K562 (cell line): ENCODE measurements around the gene CD151. TPM values are rescaled to one million over a fixed set of nuclear protein-coding genes. Genes with fewer than 3 reads are reported as not detected.

ENCODE experiments used
- ATAC-seq: fragments of 200-7000 bp; cut with Tn5 transposase; 3 replicates; pipeline ENCODE4 v1.9.1; 2020; ENCODE audit warnings: moderate library complexity
- Bru-seq: library from RNA; stranded (reverse); fragments of 400-500 nt; gene quantifications from one replicate; lab custom pipeline; 2021; lab: Mats Ljungman, UMichigan
- BruChase-seq, 2 experiments: library from RNA; stranded (reverse); fragments of 400-500 nt; gene quantifications; one replicate each; lab custom pipeline; 2021; lab: Mats Ljungman, UMichigan
- BruUV-seq: library from RNA; stranded (reverse); fragments of 400-500 nt; replicated peaks from 2 replicates; lab custom pipeline; 2021; lab: Mats Ljungman, UMichigan
- CTCF ChIA-PET: fragments of 300-600 bp; formaldehyde crosslinking; extraction: SDS; loops from one replicate; lab custom pipeline; 2021; ENCODE audit warnings: low intra/inter-chr PET ratio; lab: Yijun Ruan, JAX
- POLR2A ChIA-PET: fragments of 300-600, 350-650 bp; sonication (Branson Sonifier 250); formaldehyde crosslinking; extraction: SDS; loops from one replicate; lab custom pipeline; 2021; ENCODE audit warnings: antibody characterized with exemption, inconsistent platforms; lab: Yijun Ruan, JAX
- DNase-seq, 4 experiments: peaks; one replicate each; pipeline versions ENCODE4 v3.0.0 to v3.0.0-alpha.2; 2011 to 2018; ENCODE audit warnings: low spot score in 3 of 4, mixed read lengths in 3 of 4; ENCODE audit errors: extremely low read depth in 1 of 4
- FAIRE-seq: peaks from 2 replicates; lab custom pipeline; 2011; peaks lifted over from hg19 to GRCh38; lab: Jason Lieb, UNC
- H2AFZ ChIP-seq: 2 replicates; pipeline ENCODE4 v1.6.0; 2011; ENCODE audit warnings: low read depth, low read length, control low read depth, inconsistent platforms
- H3K27ac ChIP-seq: fragments of 200-600 bp; 3 replicates; pipeline ENCODE4 v1.8.0; 2011; ENCODE audit warnings: low read depth, mild to moderate bottlenecking, control low read depth, inconsistent platforms, low read length, moderate library complexity, mixed read lengths; ENCODE audit errors: extremely low read depth
- H3K27me3 ChIP-seq, 2 experiments: fragments of 300-600 bp in 1 of 2; 2 replicates in 1 of 2; 3 replicates in 1 of 2; pipeline versions ENCODE4 v1.6.0 to v1.8.0; 2011; ENCODE audit warnings: inconsistent platforms in 2 of 2, low read length in 2 of 2, mild to moderate bottlenecking in 1 of 2, mixed read lengths in 1 of 2, moderate library complexity in 1 of 2; ENCODE audit not compliant: control insufficient read depth in 2 of 2, insufficient read depth in 2 of 2
- H3K36me3 ChIP-seq: fragments of 300-600 bp; 3 replicates; pipeline ENCODE4 v1.8.0; 2011; ENCODE audit warnings: mild to moderate bottlenecking, low read length, inconsistent platforms; ENCODE audit not compliant: control insufficient read depth, insufficient read depth
- H3K4me1 ChIP-seq, 2 experiments: fragments of 200-600 bp in 1 of 2; replicated peaks in 1 of 2; 2 replicates in 1 of 2; 3 replicates in 1 of 2; pipeline versions ENCODE4 v1.5.1 to v1.8.0; 2011; ENCODE audit warnings: inconsistent platforms in 2 of 2, low read length in 2 of 2, mild to moderate bottlenecking in 1 of 2, mixed read lengths in 1 of 2, moderate library complexity in 1 of 2; ENCODE audit not compliant: control insufficient read depth in 2 of 2, insufficient read depth in 2 of 2
- H3K4me2 ChIP-seq: 2 replicates; pipeline ENCODE4 v1.6.1; 2011; ENCODE audit warnings: low read length, control low read depth, inconsistent platforms, mixed read lengths; ENCODE audit not compliant: insufficient read depth
- H3K4me3 ChIP-seq: fragments of 200-600 bp; sonication (generic), shearing (Covaris generic); 2 replicates; pipeline ENCODE4 v1.5.1; 2016; ENCODE audit warnings: control low read depth, inconsistent platforms
- H3K79me2 ChIP-seq: fragments of 200-600 bp; 3 replicates; pipeline ENCODE4 v1.8.0; 2011; ENCODE audit warnings: low read length, inconsistent platforms; ENCODE audit not compliant: control insufficient read depth, insufficient read depth
- H3K9ac ChIP-seq, 2 experiments: 2 replicates each; pipeline versions ENCODE4 v1.6.0 to v1.6.1; 2011; ENCODE audit warnings: low read depth in 2 of 2, low read length in 2 of 2, control low read depth in 1 of 2, inconsistent platforms in 1 of 2, mild to moderate bottlenecking in 1 of 2, mixed read lengths in 1 of 2; ENCODE audit not compliant: insufficient read depth in 1 of 2
- H3K9me1 ChIP-seq: one replicate; pipeline ENCODE4 v1.6.0; 2011; ENCODE audit warnings: inconsistent platforms, mild to moderate bottlenecking, low read length, moderate library complexity; ENCODE audit not compliant: control insufficient read depth, insufficient read depth
- H3K9me3 ChIP-seq: replicated peaks from 2 replicates; pipeline ENCODE4 v1.5.1; 2011; ENCODE audit warnings: low read depth, low read length, inconsistent platforms; ENCODE audit not compliant: control insufficient read depth, insufficient read depth
- H4K20me1 ChIP-seq: replicated peaks from 2 replicates; pipeline ENCODE4 v1.6.1; 2011; ENCODE audit warnings: low read length, inconsistent platforms, mixed read lengths; ENCODE audit not compliant: control insufficient read depth, insufficient read depth
- CREBBP ChIP-seq: IDR thresholded peaks from one replicate; pipeline ENCODE4 v1.6.1; 2012; ENCODE audit warnings: low read depth, mild to moderate bottlenecking, control low read depth, inconsistent platforms, low read length
- MAZ ChIP-seq, 2 experiments: fragments of 450-650 bp in 1 of 2; sonication (generic) in 1 of 2; formaldehyde crosslinking; IDR thresholded peaks in 1 of 2; conservative IDR thresholded peaks in 1 of 2; 2 replicates each; pipeline versions ENCODE4 v1.4.0 to v1.5.0; 2020; ENCODE audit warnings: mild to moderate bottlenecking in 1 of 2, missing genetic modification reagents in 1 of 2
- NR2C1 ChIP-seq, 2 experiments: fragments of 450-650 bp; IDR thresholded peaks; 2 replicates each; pipeline ENCODE4 v1.6.1; 2017; ENCODE audit warnings: mild to moderate bottlenecking in 2 of 2, antibody characterized with exemption in 1 of 2, inconsistent platforms in 1 of 2, missing compliant biosample characterization in 1 of 2, missing genetic modification characterization in 1 of 2
- POU5F1 ChIP-seq: fragments of 150-350 bp; IDR thresholded peaks from 2 replicates; pipeline ENCODE4 v1.6.1; 2014; ENCODE audit warnings: borderline replicate concordance, low read length, low read depth, mild to moderate bottlenecking; ENCODE audit not compliant: partially characterized antibody
- YBX1 ChIP-seq: fragments of 450-650 bp; IDR thresholded peaks from 2 replicates; pipeline ENCODE4 v1.7.1; 2016; ENCODE audit warnings: mild to moderate bottlenecking
- ZNF76 ChIP-seq: fragments of 250-450 bp; sonication (Bioruptor Pico); IDR thresholded peaks from 2 replicates; pipeline ENCODE4 v1.4.0; 2020; ENCODE audit warnings: mild to moderate bottlenecking, moderate library complexity, borderline replicate concordance
- WGBS: fragments of 100-300 bp; shearing (Covaris generic); methylation state at CpG from one replicate; pipeline ENCODE4 v1.1.6; 2016; ENCODE audit warnings: low coverage, mixed read lengths; ENCODE audit not compliant: insufficient coverage; ENCODE audit errors: missing lambda C conversion rate; 5-methylcytosine and 5-hydroxymethylcytosine counted together
- in situ Hi-C: fragments of 300-500 bp; cut with MboI; formaldehyde crosslinking; loops from 4 replicates; pipeline ENCODE4 v1.15.0; 2018; ENCODE audit warnings: inconsistent platforms, mixed read lengths
- intact Hi-C: fragments of 100-400 bp; cut with micrococcal nuclease; formaldehyde crosslinking; loops from 2 replicates; pipeline ENCODE4 v1.14.2; 2022
- long read RNA-seq, 3 experiments: library from polyadenylated mRNA in 2 of 3; library from RNA in 1 of 3; unstranded in 2 of 3; stranded (forward) in 1 of 3; transcript quantifications; one replicate each; pipeline ENCODE4 v2.0.0, GENCODE V29; 2019 to 2022
- polyA minus RNA-seq, 3 experiments: library from RNA; depleted of rRNA, polyadenylated mRNA; stranded (reverse); fragments of >200 nt; gene quantifications; 2 replicates each; pipeline ENCODE4 v1.2.3, GENCODE V29; 2011
- polyA plus RNA-seq, 8 experiments: library from polyadenylated mRNA; depleted of rRNA in 4 of 8; stranded (reverse) in 5 of 8; unstranded in 3 of 8; fragments of >200 nt; fragmentation: Nextera tagmentation in 2 of 8; fragmentation: Illumina TruSeq in 1 of 8; extraction: Ambion mirVana in 2 of 8; extraction: Trizol in 1 of 8; gene quantifications; 2 replicates each; pipeline versions ENCODE4 v1.2.1 to v1.2.3, GENCODE V29; 2011 to 2014; ENCODE audit warnings: inconsistent platforms in 1 of 8, missing spikeins in 1 of 8
- total RNA-seq, 7 experiments: library from RNA; depleted of rRNA in 6 of 7; stranded (reverse); fragments of >200 nt in 6 of 7; fragmentation: Illumina TruSeq in 2 of 7; extraction: Trizol in 2 of 7; gene quantifications; 2 replicates each; pipeline versions ENCODE4 v1.2.1 to v1.2.3, GENCODE V29; 2011 to 2021; ENCODE audit warnings: low replicate concordance in 1 of 7
- TF ChIP-seq, protein P1 (sequence below): fragments of 250-450 bp; sonication (Bioruptor Pico); IDR thresholded peaks from 2 replicates; pipeline ENCODE4 v1.4.0; 2020; ENCODE audit warnings: mild to moderate bottlenecking, moderate library complexity

The CD151 gene
- total RNA-seq (2011; cell fraction: chromatin; rRNA removed; ENCODE audit: low replicate concordance), result 104 and 449 TPM in 2 replicates
- total RNA-seq (2011; cell fraction: nucleolus; rRNA removed), result 583 and 614 TPM in 2 replicates
- 235 and 299 TPM in 2 replicates for total RNA-seq (2011; cell fraction: nucleoplasm; rRNA removed)
- total RNA-seq (2014; rRNA removed) (141 and 185 TPM in 2 replicates), total RNA-seq (2014; rRNA removed; fragmentation: Illumina TruSeq; extraction: Trizol) (40.0 and 65.9 TPM in 2 replicates), total RNA-seq (2015; rRNA removed; fragmentation: Illumina TruSeq; extraction: Trizol) (121 and 140 TPM in 2 replicates), total RNA-seq (2021) (187 and 189 TPM in 2 replicates), polyA plus RNA-seq (2011; rRNA removed) (179 and 218 TPM in 2 replicates), polyA plus RNA-seq (2014; fragmentation: Illumina TruSeq; extraction: Trizol) (95.6 and 190 TPM in 2 replicates), polyA plus RNA-seq (2014; fragmentation: Nextera tagmentation; extraction: Ambion mirVana) (1 to 10 TPM; 2.3 to 6.5 TPM), polyA plus RNA-seq (2014; rRNA removed) (187 and 238 TPM in 2 replicates), polyA minus RNA-seq (2011; rRNA and poly(A)+ RNA removed) (64.7 and 146 TPM in 2 replicates), Bru-seq, nascent RNA (percentile 71 among the genes with signal in this experiment), BruChase-seq, experiment 1, labeled RNA remaining after a 2-hour chase (percentile 60 among the genes with signal in this experiment), BruChase-seq, experiment 2, labeled RNA remaining after a 6-hour chase (percentile 64 among the genes with signal in this experiment)
- polyA plus RNA-seq (2011; cell fraction: cytosol; rRNA removed), result 332 and 568 TPM in 2 replicates
- 363 and 514 TPM in 2 replicates for polyA plus RNA-seq (2011; cell fraction: nucleus; rRNA removed)
- polyA plus RNA-seq (2012), result 181 and 228 TPM in 2 replicates
- 86.1 and 96.6 TPM in 2 replicates for polyA minus RNA-seq (2011; cell fraction: cytosol; rRNA and poly(A)+ RNA removed)
- polyA minus RNA-seq (2011; cell fraction: nucleus; rRNA and poly(A)+ RNA removed), result 94.5 and 98.4 TPM in 2 replicates
- long read RNA-seq, experiment 1, transcript CD151-203 (8 exons, 1,486 nt), result minor isoform, 38 of 321 reads
- long read RNA-seq, experiment 1, transcript CD151-202 (9 exons, 1,658 nt), result major isoform, 104 of 321 reads
- long read RNA-seq, experiment 1, transcript CD151-201 (9 exons, 1,545 nt), result minor isoform, 11 of 321 reads
- long read RNA-seq, experiment 1, partial matches to known transcripts, result 139 of 321 reads
- long read RNA-seq, experiment 1, other reads (novel, unspliced or antisense), result 26 of 321 reads
- long read RNA-seq, experiment 2, transcript CD151-201 (9 exons, 1,545 nt), result minor isoform, 8 of 240 reads
- long read RNA-seq, experiment 2, transcript CD151-203 (8 exons, 1,486 nt), result minor isoform, 23 of 240 reads
- long read RNA-seq, experiment 2, transcript CD151-202 (9 exons, 1,658 nt), result major isoform, 91 of 240 reads
- long read RNA-seq, experiment 2, partial matches to known transcripts, result 71 of 240 reads
- long read RNA-seq, experiment 2, other reads (novel, unspliced or antisense), result 44 of 240 reads
- long read RNA-seq, experiment 3, transcript CD151-203 (8 exons, 1,486 nt), result minor isoform, 10 of 49 reads
- long read RNA-seq, experiment 3, transcript CD151-202 (9 exons, 1,658 nt), result major isoform, 23 of 49 reads
- long read RNA-seq, experiment 3, partial matches to known transcripts, result 10 of 49 reads
- long read RNA-seq, experiment 3, other reads (novel, unspliced or antisense), result 4 of 49 reads

DNA sequence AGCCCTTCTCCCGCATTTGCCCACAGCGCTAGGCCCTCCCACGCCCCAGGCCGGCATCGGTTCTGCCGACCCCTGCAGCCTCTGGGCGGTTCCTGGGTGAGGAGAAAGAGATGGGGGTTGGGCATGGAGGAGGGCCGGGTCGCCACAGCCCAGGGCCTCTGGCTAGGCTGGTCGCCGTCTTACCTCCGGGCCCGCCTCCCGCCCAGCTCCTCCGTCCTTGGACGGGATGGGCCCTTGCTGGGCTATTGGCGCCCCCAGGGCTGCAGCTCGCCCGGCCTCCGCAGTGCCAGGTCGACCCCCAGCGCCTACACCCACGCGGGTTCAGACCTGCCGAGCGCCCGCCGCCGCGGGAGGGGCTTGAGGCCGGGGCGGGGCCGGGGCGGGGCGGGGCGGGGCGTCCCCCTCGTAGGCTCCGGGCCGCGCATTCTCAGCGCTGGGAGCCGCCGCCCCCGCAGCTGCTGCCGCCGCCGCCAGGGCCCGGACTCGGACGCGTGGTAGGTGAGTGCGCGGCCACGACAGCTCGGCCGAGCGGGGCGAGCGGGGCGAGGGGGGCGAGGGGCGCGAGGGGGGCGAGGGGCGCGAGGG, at the start of gene CD151:
Gene CD151 (plus strand): TSS at position 424 of the 585 bp plus-strand sequence. CDS start 3,118 bp downstream, outside the sequence.
- WGBS, result 0% methylated on average over 39 of the region's 67 CpGs
- intact Hi-C loops, result loop anchor here (2.0 kb wide), 1 partner anchor 28 kb away; the partner anchor contains the start of gene PIDD1
- peaks cover 7% of the 10 kb centered on the region for H4K20me1 ChIP-seq
- H3K9me3 ChIP-seq, result no peaks in the 10 kb centered on the region
- no TSS peak for BruUV-seq
- H3K79me2 ChIP-seq, result peaks cover 44% of the 10 kb centered on the region
- ChIA-PET POLR2A (interaction anchor here (0.6 to 2.3 kb wide), 5 partner anchors 8 to 149 kb away, joined by 3 to 11 read pairs (median 5); partner anchors contain the start of gene PNPLA2), CTCF (no interaction called here)
- FAIRE-seq, result no peak
- H2AFZ ChIP-seq, result peak within 1 kb of the TSS; percentile 95
- peak; percentile 76 for ATAC-seq
- DNase-seq, result peak; percentile 73 to 84 (median 78)
- peaks cover 23 to 91% of the 10 kb centered on the region in 2 experiments for H3K4me1 ChIP-seq
- H3K4me2 ChIP-seq, result peak within 1 kb of the TSS; percentile 85
- peak within 1 kb of the TSS; percentile 87 for H3K4me3 ChIP-seq
- H3K27ac ChIP-seq, result peak within 1 kb of the TSS; percentile 94
- H3K9ac ChIP-seq, result peak within 1 kb of the TSS; percentile 92 to 96
- H3K36me3 ChIP-seq, result peaks cover 34% of the 10 kb centered on the region; the same call in 1 of the 3 replicates
- no peaks in the 10 kb centered on the region for H3K27me3 ChIP-seq
- peaks cover 5% of the 10 kb centered on the region for H3K9me1 ChIP-seq
- in situ Hi-C loops, result no loop called here
- TF ChIP-seq MAZ (CRISPR knock-in tag; conservative IDR thresholded peaks at IDR 0.05 in 1 of 2, IDR thresholded peaks at IDR 0.05 in 1 of 2) (peak; percentile 74 to 76), POU5F1 (no peak), YBX1 (no peak), ZNF76 (no peak), NR2C1 (IDR thresholded peaks at IDR 0.05) (no peak), NR2C1 (tag; IDR thresholded peaks at IDR 0.05) (no peak), CREBBP (no peak)
- TF ChIP-seq, protein P1, sequence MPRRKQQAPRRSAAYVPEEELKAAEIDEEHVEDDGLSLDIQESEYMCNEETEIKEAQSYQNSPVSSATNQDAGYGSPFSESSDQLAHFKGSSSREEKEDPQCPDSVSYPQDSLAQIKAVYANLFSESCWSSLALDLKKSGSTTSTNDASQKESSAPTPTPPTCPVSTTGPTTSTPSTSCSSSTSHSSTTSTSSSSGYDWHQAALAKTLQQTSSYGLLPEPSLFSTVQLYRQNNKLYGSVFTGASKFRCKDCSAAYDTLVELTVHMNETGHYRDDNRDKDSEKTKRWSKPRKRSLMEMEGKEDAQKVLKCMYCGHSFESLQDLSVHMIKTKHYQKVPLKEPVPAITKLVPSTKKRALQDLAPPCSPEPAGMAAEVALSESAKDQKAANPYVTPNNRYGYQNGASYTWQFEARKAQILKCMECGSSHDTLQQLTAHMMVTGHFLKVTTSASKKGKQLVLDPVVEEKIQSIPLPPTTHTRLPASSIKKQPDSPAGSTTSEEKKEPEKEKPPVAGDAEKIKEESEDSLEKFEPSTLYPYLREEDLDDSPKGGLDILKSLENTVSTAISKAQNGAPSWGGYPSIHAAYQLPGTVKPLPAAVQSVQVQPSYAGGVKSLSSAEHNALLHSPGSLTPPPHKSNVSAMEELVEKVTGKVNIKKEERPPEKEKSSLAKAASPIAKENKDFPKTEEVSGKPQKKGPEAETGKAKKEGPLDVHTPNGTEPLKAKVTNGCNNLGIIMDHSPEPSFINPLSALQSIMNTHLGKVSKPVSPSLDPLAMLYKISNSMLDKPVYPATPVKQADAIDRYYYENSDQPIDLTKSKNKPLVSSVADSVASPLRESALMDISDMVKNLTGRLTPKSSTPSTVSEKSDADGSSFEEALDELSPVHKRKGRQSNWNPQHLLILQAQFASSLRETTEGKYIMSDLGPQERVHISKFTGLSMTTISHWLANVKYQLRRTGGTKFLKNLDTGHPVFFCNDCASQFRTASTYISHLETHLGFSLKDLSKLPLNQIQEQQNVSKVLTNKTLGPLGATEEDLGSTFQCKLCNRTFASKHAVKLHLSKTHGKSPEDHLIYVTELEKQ (CRISPR knock-in tag), result no peak
